BLaER1 treated with 17β-estradiol and CSF1 and Interleukin-3, amounts not matched to agents 10 nM and 100 nM (cell line): ENCODE measurements around the gene CINP.
"Not testable (repeated sequence)": the region's sequence is repeated elsewhere in the genome, so short reads cannot be mapped to it uniquely, and the experiment has no call there.

Experiments
- H3K27ac ChIP-seq, 11 experiments: shearing (Covaris generic); formaldehyde crosslinking; 2 replicates each; pipeline ENCODE4 v1.8.1; 2022
- H3K27me3 ChIP-seq, 11 experiments: shearing (Covaris generic); formaldehyde crosslinking; 2 replicates each; pipeline ENCODE4 v1.8.1; 2022
- H3K36me3 ChIP-seq, 11 experiments: shearing (Covaris generic); formaldehyde crosslinking; 2 replicates each; pipeline ENCODE4 v1.8.1; 2022
- H3K4me1 ChIP-seq, 10 experiments: shearing (Covaris generic); formaldehyde crosslinking; 2 replicates each; pipeline ENCODE4 v1.8.1; 2022
- H3K4me2 ChIP-seq, 11 experiments: shearing (Covaris generic); formaldehyde crosslinking; 2 replicates each; pipeline ENCODE4 v1.8.1; 2022
- H3K4me3 ChIP-seq, 10 experiments: shearing (Covaris generic); formaldehyde crosslinking; 2 replicates each; pipeline ENCODE4 v1.8.1; 2022
- H3K9ac ChIP-seq, 11 experiments: shearing (Covaris generic); formaldehyde crosslinking; 2 replicates each; pipeline ENCODE4 v1.8.1; 2022
- H3K9me3 ChIP-seq, 11 experiments: shearing (Covaris generic); formaldehyde crosslinking; replicated peaks in 1 of 11; 2 replicates each; pipeline ENCODE4 v1.8.1; 2022
- H4K20me1 ChIP-seq, 11 experiments: shearing (Covaris generic); formaldehyde crosslinking; 2 replicates each; pipeline ENCODE4 v1.8.1; 2022
- Cebpa-rat ChIP-seq, 11 experiments: shearing (Covaris generic); IDR thresholded peaks; 2 replicates each; pipeline ENCODE4 v1.8.1; 2022

Gene CINP

GRCh38 chr14:102315121-102315520 is 47.6 kb downstream of the CINP start:
- peak overlapping the region in 3 of 11 experiments; percentile 34 to 72 (median 70); a peak in 4 of 22 replicates for H3K9ac ChIP-seq
- TF ChIP-seq Cebpa-rat (IDR thresholded peaks at IDR 0.05), result no peak

GRCh38 chr14:102314242-102315011 is 48.3 kb downstream of the CINP start:
- H3K27ac ChIP-seq, result peak overlapping the region in 5 of 11 experiments; percentile 8 to 34 (median 19); a peak in 5 of 22 replicates
- H3K4me2 ChIP-seq, result peak overlapping the region; percentile 63 to 88 (median 80)
- peaks cover 35 to 51% (median 46%) of the 10 kb centered on the region in 10 experiments for H3K4me1 ChIP-seq
- peak overlapping the region; percentile 12 to 74 (median 65); a peak in 19 of 22 replicates for H3K9ac ChIP-seq
- no peaks in the 10 kb centered on the region for H3K36me3 ChIP-seq
- no peaks in the 10 kb centered on the region for H4K20me1 ChIP-seq
- no peaks in the 10 kb centered on the region for H3K27me3 ChIP-seq
- peak overlapping the region; percentile 52 to 77 (median 65) for H3K4me3 ChIP-seq
- no peak for TF ChIP-seq Cebpa-rat (IDR thresholded peaks at IDR 0.05)
- H3K9me3 ChIP-seq, result no peaks in the 10 kb centered on the region

More at GRCh38 chr14:102315121-102315520, 47.6 kb downstream of the CINP start:
- no peaks in the 10 kb centered on the region for H3K36me3 ChIP-seq
- H3K4me2 ChIP-seq, result peak overlapping the region; percentile 63 to 88 (median 80); a peak in 21 of 22 replicates
- no peak overlapping the region for H3K27ac ChIP-seq
- H3K27me3 ChIP-seq, result no peaks in the 10 kb centered on the region
- H4K20me1 ChIP-seq, result no peaks in the 10 kb centered on the region
- H3K9me3 ChIP-seq, result no peaks in the 10 kb centered on the region
- H3K4me3 ChIP-seq, result peak overlapping the region in 7 of 10 experiments; percentile 52 to 77 (median 65); a peak in 11 of 20 replicates
- H3K4me1 ChIP-seq, result peaks cover 35 to 51% (median 46%) of the 10 kb centered on the region in 10 experiments

GRCh38 chr14:102304611-102305506 is 57.8 kb downstream of the CINP start, which contains the start of gene MOK:
TSS of gene MOK (minus strand) at chr14:102305164. CDS start at chr14:102304968, 196 bp downstream.
- Histone ChIP-seq H3K4me1 (peaks cover 0 to 10% (median 6%) of the 10 kb centered on the region in 10 experiments; a peak in 11 of 20 replicates), H3K27ac (peak within 1 kb of the TSS in 7 of 11 experiments; percentile 46 to 91 (median 70); a peak in 9 of 22 replicates), H3K27me3 (no peaks in the 10 kb centered on the region), H3K9me3 (no peaks in the 10 kb centered on the region), H4K20me1 (no peaks in the 10 kb centered on the region), H3K4me2 (peak within 1 kb of the TSS; percentile 79 to 97 (median 91)), H3K9ac (peak within 1 kb of the TSS; percentile 48 to 84 (median 75)), H3K4me3 (peak within 1 kb of the TSS; percentile 54 to 81 (median 69)), H3K36me3 (no peaks in the 10 kb centered on the region)
- no peak for TF ChIP-seq Cebpa-rat (IDR thresholded peaks at IDR 0.05)

- Histone ChIP-seq H3K27ac (no peak overlapping the region), H3K4me3 (no peak overlapping the region), H3K4me1 (peaks cover 0 to 10% (median 6%) of the 10 kb centered on the region in 10 experiments; a peak in 11 of 20 replicates), H3K9me3 (peaks cover 0 to 2% (median under 1%) of the 10 kb centered on the region in 11 experiments; a peak in 5 of 22 replicates), H3K9ac (no peak overlapping the region), H4K20me1 (no peaks in the 10 kb centered on the region), H3K27me3 (no peaks in the 10 kb centered on the region), H3K4me2 (no peak overlapping the region), H3K36me3 (no peaks in the 10 kb centered on the region)
- TF ChIP-seq Cebpa-rat (IDR thresholded peaks at IDR 0.05), result no peak
Measured at GRCh38 chr14:102303664-102304063, 59.0 kb downstream of the CINP start.

GRCh38 chr14:102298303-102299070 is 64.2 kb downstream of the CINP start:
- not testable (repeated sequence) for H3K4me3 ChIP-seq, H3K4me2 ChIP-seq, H3K36me3 ChIP-seq, H3K27ac ChIP-seq, H3K4me1 ChIP-seq, H3K9ac ChIP-seq, H3K27me3 ChIP-seq, H4K20me1 ChIP-seq
- peaks cover 8 to 18% (median 14%) of the 10 kb centered on the region in 11 experiments; a peak in 20 of 22 replicates for H3K9me3 ChIP-seq
